A673 (cell line): Measurements from ENCODE around the gene PGAM1. TPM values are rescaled to one million over a fixed set of nuclear protein-coding genes. Genes with fewer than 3 reads are reported as not detected.

ENCODE experiments used
- BruUV-seq: library from RNA; stranded (reverse); fragments of 400-500 nt; replicated peaks from 2 replicates; lab custom pipeline; 2021; lab: Mats Ljungman, UMichigan
- CTCF ChIA-PET: fragments of 300-600 bp; sonication (Branson Sonifier 250); formaldehyde crosslinking; loops from one replicate; lab custom pipeline; 2022; ENCODE audit warnings: antibody characterized with exemption; lab: Charles Lee
- POLR2A ChIA-PET: fragments of 300-600 bp; sonication (Branson Sonifier 250); formaldehyde crosslinking; loops from one replicate; lab custom pipeline; 2022; ENCODE audit warnings: antibody characterized with exemption; ENCODE audit not compliant: low non-redundant PET; lab: Charles Lee
- DNase-seq: peaks from one replicate; pipeline ENCODE4 v3.0.0-alpha.2; 2015; ENCODE audit warnings: low spot score
- H3K27ac ChIP-seq: fragments of 200-600 bp; sonication (generic); 2 replicates; pipeline ENCODE4 v1.5.1; 2016; ENCODE audit warnings: mixed run types, low read depth, mild to moderate bottlenecking, mixed read lengths, antibody characterized with exemption, low read length; ENCODE audit not compliant: poor library complexity, severe bottlenecking
- H3K27me3 ChIP-seq: fragments of 200-600 bp; sonication (generic); replicated peaks from 2 replicates; pipeline ENCODE4 v1.6.1; 2017; ENCODE audit warnings: mixed run types, low read depth, mild to moderate bottlenecking, mixed read lengths, antibody characterized with exemption, low read length; ENCODE audit not compliant: insufficient read depth, poor library complexity
- H3K36me3 ChIP-seq: fragments of 200-600 bp; sonication (generic); 2 replicates; pipeline ENCODE4 v1.6.1; 2016; ENCODE audit warnings: mixed run types, mild to moderate bottlenecking, mixed read lengths, antibody characterized with exemption, low read length; ENCODE audit not compliant: insufficient read depth, poor library complexity, severe bottlenecking
- H3K4me1 ChIP-seq: fragments of 200-600 bp; sonication (generic); 2 replicates; pipeline ENCODE4 v1.6.1; 2017; ENCODE audit warnings: mixed run types, mild to moderate bottlenecking, mixed read lengths, antibody characterized with exemption, low read length; ENCODE audit not compliant: insufficient read depth, poor library complexity, severe bottlenecking
- H3K4me3 ChIP-seq: fragments of 200-600 bp; sonication (generic); 2 replicates; pipeline ENCODE4 v1.5.1; 2016; ENCODE audit warnings: low read depth, mixed run types, mild to moderate bottlenecking, mixed read lengths, low read length; ENCODE audit not compliant: poor library complexity, severe bottlenecking
- H3K9me3 ChIP-seq: fragments of 200-600 bp; sonication (generic); 2 replicates; pipeline ENCODE4 v1.6.1; 2016; ENCODE audit warnings: mixed run types, low read depth, mild to moderate bottlenecking, mixed read lengths, antibody characterized with exemption, low read length; ENCODE audit not compliant: poor library complexity, severe bottlenecking
- EZH2 ChIP-seq: fragments of 200-600 bp; sonication (generic); IDR thresholded peaks from 2 replicates; pipeline ENCODE4 v1.6.1; 2017; ENCODE audit warnings: borderline replicate concordance, low read depth, mild to moderate bottlenecking, mixed read lengths, antibody characterized with exemption, low read length; ENCODE audit not compliant: poor library complexity, severe bottlenecking
- intact Hi-C: fragments of 100-400 bp; cut with micrococcal nuclease; formaldehyde crosslinking; loops from one replicate; pipeline ENCODE4 v1.10.0; 2022; ENCODE audit not compliant: unreplicated experiment
- total RNA-seq: library from RNA; stranded (reverse); gene quantifications from 2 replicates; pipeline ENCODE4 v1.2.3, GENCODE V29; 2021
- TF ChIP-seq, protein P1 (sequence below): fragments of 300-800, 200-600 bp; sonication (generic); conservative IDR thresholded peaks from 2 replicates; pipeline ENCODE4 v1.5.1; 2017; ENCODE audit warnings: low read depth, mild to moderate bottlenecking, antibody characterized with exemption, low read length, moderate library complexity, mixed read lengths

The PGAM1 gene
- total RNA-seq, 1 experiment from 2014 or later = 668 TPM

- BruUV-seq = no TSS peak
- H3K4me1 ChIP-seq = no peaks in the 10 kb centered on the region
- H3K9me3 ChIP-seq = no peaks in the 10 kb centered on the region
- no peak overlapping the region for H3K27ac ChIP-seq
- intact Hi-C loops = no loop called here
- TF ChIP-seq, protein P1, sequence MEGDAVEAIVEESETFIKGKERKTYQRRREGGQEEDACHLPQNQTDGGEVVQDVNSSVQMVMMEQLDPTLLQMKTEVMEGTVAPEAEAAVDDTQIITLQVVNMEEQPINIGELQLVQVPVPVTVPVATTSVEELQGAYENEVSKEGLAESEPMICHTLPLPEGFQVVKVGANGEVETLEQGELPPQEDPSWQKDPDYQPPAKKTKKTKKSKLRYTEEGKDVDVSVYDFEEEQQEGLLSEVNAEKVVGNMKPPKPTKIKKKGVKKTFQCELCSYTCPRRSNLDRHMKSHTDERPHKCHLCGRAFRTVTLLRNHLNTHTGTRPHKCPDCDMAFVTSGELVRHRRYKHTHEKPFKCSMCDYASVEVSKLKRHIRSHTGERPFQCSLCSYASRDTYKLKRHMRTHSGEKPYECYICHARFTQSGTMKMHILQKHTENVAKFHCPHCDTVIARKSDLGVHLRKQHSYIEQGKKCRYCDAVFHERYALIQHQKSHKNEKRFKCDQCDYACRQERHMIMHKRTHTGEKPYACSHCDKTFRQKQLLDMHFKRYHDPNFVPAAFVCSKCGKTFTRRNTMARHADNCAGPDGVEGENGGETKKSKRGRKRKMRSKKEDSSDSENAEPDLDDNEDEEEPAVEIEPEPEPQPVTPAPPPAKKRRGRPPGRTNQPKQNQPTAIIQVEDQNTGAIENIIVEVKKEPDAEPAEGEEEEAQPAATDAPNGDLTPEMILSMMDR = no peak
- TF ChIP-seq EZH2 = no peak
- POLR2A ChIA-PET = no interaction called here
- CTCF ChIA-PET = no interaction called here
- H3K36me3 ChIP-seq = peaks cover 75% of the 10 kb centered on the region
- H3K4me3 ChIP-seq = no peak overlapping the region
- no peaks in the 10 kb centered on the region for H3K27me3 ChIP-seq
- no peak for DNase-seq
Observed at GRCh38 chr10:97434055-97434454, 8.1 kb downstream of the PGAM1 start.

DNA sequence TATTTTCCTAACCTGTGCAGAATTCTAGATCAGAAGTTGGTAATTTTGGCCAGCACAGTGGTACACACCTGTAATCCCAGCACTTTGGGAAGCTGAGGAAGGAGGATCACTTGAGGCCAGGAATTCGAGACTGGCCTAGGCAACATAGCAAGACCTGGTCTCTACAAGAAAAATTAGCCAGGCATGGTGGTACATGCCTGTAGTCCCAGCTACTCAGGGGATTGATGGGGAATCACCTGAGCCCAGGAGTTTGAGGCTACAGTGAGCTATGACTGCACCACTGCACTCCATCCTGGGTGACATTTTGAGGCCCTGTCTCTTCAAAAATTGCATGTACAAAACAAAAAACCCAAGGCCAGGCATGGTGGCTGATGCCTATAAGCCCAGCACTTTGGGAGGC is 8.6 kb downstream of the PGAM1 start:
- CTCF ChIA-PET = no interaction called here
- Histone ChIP-seq H3K9me3 (no peaks in the 10 kb centered on the region), H3K36me3 (peaks cover 70% of the 10 kb centered on the region), H3K27ac (no peak overlapping the region), H3K27me3 (no peaks in the 10 kb centered on the region), H3K4me3 (no peak overlapping the region), H3K4me1 (no peaks in the 10 kb centered on the region)
- TF ChIP-seq EZH2 = no peak
- TF ChIP-seq, protein P1 = no peak
- POLR2A ChIA-PET = no interaction called here
- BruUV-seq = no TSS peak
- intact Hi-C loops = no loop called here
- no peak for DNase-seq

DNA sequence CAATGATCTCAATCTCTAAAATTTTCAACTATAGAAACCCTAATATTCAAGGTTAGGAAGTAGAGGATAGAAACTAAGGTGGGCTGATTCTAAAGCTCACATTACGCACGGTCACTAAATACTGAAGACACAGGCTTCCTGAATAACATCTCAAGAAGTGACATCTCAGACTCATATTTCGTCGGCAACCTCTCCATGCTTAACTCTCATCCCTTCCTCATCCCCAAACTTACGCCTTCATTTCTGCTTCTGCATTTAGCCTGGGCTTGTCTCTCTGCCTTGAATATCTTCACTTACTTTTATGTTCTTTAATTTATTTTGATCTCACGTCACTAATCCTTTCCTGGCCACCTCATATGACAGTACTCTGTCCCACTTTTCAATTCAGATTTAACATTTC is 9.2 kb downstream of the PGAM1 start:
- DNase-seq = no peak
- TF ChIP-seq EZH2 = no peak
- TF ChIP-seq, protein P1 = no peak
- Histone ChIP-seq H3K4me3 (no peak overlapping the region), H3K27me3 (no peaks in the 10 kb centered on the region), H3K27ac (no peak overlapping the region), H3K9me3 (no peaks in the 10 kb centered on the region), H3K4me1 (no peaks in the 10 kb centered on the region), H3K36me3 (peaks cover 63% of the 10 kb centered on the region)
- intact Hi-C loops = no loop called here
- no TSS peak for BruUV-seq
- ChIA-PET CTCF (no interaction called here), POLR2A (no interaction called here)
